NT2/D1 (cell line): Measurements from ENCODE around the gene F3.

Experiments used
- YY1 ChIP-seq: IDR thresholded peaks from 2 replicates; pipeline ENCODE4 v1.6.1; 2011; ENCODE audit not compliant: insufficient read length, insufficient read depth
- ZNF274 ChIP-seq: IDR thresholded peaks from 2 replicates; pipeline ENCODE4 v1.6.1; 2011; ENCODE audit warnings: mild to moderate bottlenecking, low read depth, low read length

GRCh38 chr1:94541246-94542087 is at the start of gene F3:
- TF ChIP-seq YY1: no peak
- no peak for TF ChIP-seq ZNF274
